Upper lobe of right lung (tissue), 1 donor: ENCODE data around the gene TMEM169. TPM values are rescaled to one million over a fixed set of nuclear protein-coding genes. Genes with fewer than 3 reads are reported as not detected.

Experiments used
- ATAC-seq: fragments of 200-7000 bp; cut with Tn5 transposase; one replicate; pipeline ENCODE4 v1.9.1; 2020; ENCODE audit warnings: mild to moderate bottlenecking, moderate library complexity
- DNase-seq: peaks from one replicate; pipeline ENCODE4 v3.0.0-alpha.2; 2020
- H3K27ac ChIP-seq: fragments of 200-600 bp; one replicate; pipeline ENCODE4 v1.8.0; 2022
- H3K27me3 ChIP-seq: fragments of 200-600 bp; one replicate; pipeline ENCODE4 v1.8.0; 2022; ENCODE audit warnings: mild to moderate bottlenecking
- H3K36me3 ChIP-seq: fragments of 200-600 bp; one replicate; pipeline ENCODE4 v1.8.0; 2022
- H3K4me1 ChIP-seq: fragments of 200-600 bp; one replicate; pipeline ENCODE4 v1.8.0; 2022
- H3K4me3 ChIP-seq: fragments of 200-600 bp; one replicate; pipeline ENCODE4 v1.8.0; 2022; ENCODE audit warnings: mild to moderate bottlenecking
- H3K9me3 ChIP-seq: fragments of 200-600 bp; one replicate; pipeline ENCODE4 v1.8.0; 2022
- CTCF ChIP-seq: fragments of 200-600 bp; IDR thresholded peaks from one replicate; pipeline ENCODE4 v1.8.0; 2022; ENCODE audit warnings: antibody characterized with exemption
- intact Hi-C: fragments of 100-400 bp; cut with DNase I; formaldehyde crosslinking; loops from one replicate; pipeline ENCODE4 v1.11.0; 2022
- total RNA-seq: library from RNA; stranded (reverse); fragmentation: NEBNext Ultra II Directional; extraction: Animal tissue kit (Norgen Biotek cat#: 25700); gene quantifications from one replicate; pipeline ENCODE4 v1.2.1, GENCODE V29; 2021
- donor health status: DM: no; HTN: yes; CAD: no; lungs with severe emphysema.

Gene TMEM169
- total RNA-seq, 1 donor from 2014 or later, result 1.4 TPM

- TF ChIP-seq CTCF, result no peak
- H3K4me1 ChIP-seq, result no peaks in the 10 kb centered on the region
- intact Hi-C loops, result no loop called here
- no peak overlapping the region for H3K27ac ChIP-seq
- H3K27me3 ChIP-seq, result no peaks in the 10 kb centered on the region
- no peak for DNase-seq
- peaks cover 2% of the 10 kb centered on the region for H3K36me3 ChIP-seq
- no peaks in the 10 kb centered on the region for H3K9me3 ChIP-seq
- no peak overlapping the region for H3K4me3 ChIP-seq
- no peak for ATAC-seq
Observed at GRCh38 chr2:216071111-216071851, 10.4 kb upstream of the TMEM169 start.

GRCh38 chr2:216072473-216072872 lies 9.2 kb upstream of the TMEM169 start:
- DNase-seq (no peak), ATAC-seq (no peak)
- H3K4me1 ChIP-seq, result no peaks in the 10 kb centered on the region
- no peaks in the 10 kb centered on the region for H3K9me3 ChIP-seq
- intact Hi-C loops, result no loop called here
- no peak for TF ChIP-seq CTCF
- H3K27me3 ChIP-seq, result no peaks in the 10 kb centered on the region
- H3K4me3 ChIP-seq, result no peak overlapping the region
- H3K36me3 ChIP-seq, result no peaks in the 10 kb centered on the region
- no peak overlapping the region for H3K27ac ChIP-seq

- TF ChIP-seq CTCF, result no peak
- ATAC-seq, result no peak
- H3K9me3 ChIP-seq, result no peaks in the 10 kb centered on the region
- no peak for DNase-seq
- H3K27me3 ChIP-seq, result no peaks in the 10 kb centered on the region
- intact Hi-C loops, result no loop called here
- no peak overlapping the region for H3K27ac ChIP-seq
- H3K4me1 ChIP-seq, result no peaks in the 10 kb centered on the region
- no peaks in the 10 kb centered on the region for H3K36me3 ChIP-seq
- H3K4me3 ChIP-seq, result no peak overlapping the region
Observed at GRCh38 chr2:216073773-216074172, 7.9 kb upstream of the TMEM169 start.

GRCh38 chr2:216074380-216074779 lies 7.3 kb upstream of the TMEM169 start:
- Histone ChIP-seq H3K4me3 (no peak overlapping the region), H3K27me3 (no peaks in the 10 kb centered on the region), H3K27ac (no peak overlapping the region), H3K36me3 (no peaks in the 10 kb centered on the region), H3K9me3 (no peaks in the 10 kb centered on the region), H3K4me1 (no peaks in the 10 kb centered on the region)
- DNase-seq, result no peak
- ATAC-seq, result no peak
- intact Hi-C loops, result no loop called here
- TF ChIP-seq CTCF, result no peak

- no peaks in the 10 kb centered on the region for H3K4me1 ChIP-seq
- no peaks in the 10 kb centered on the region for H3K9me3 ChIP-seq
- H3K36me3 ChIP-seq, result no peaks in the 10 kb centered on the region
- no peak overlapping the region for H3K4me3 ChIP-seq
- no peaks in the 10 kb centered on the region for H3K27me3 ChIP-seq
- intact Hi-C loops, result no loop called here
- ATAC-seq (no peak), DNase-seq (no peak)
- TF ChIP-seq CTCF, result no peak
- H3K27ac ChIP-seq, result no peak overlapping the region
Observed at GRCh38 chr2:216074794-216075193, 6.9 kb upstream of the TMEM169 start.
